ENCODE results near the gene ASTN2.

ASTN2 gene

DNA sequence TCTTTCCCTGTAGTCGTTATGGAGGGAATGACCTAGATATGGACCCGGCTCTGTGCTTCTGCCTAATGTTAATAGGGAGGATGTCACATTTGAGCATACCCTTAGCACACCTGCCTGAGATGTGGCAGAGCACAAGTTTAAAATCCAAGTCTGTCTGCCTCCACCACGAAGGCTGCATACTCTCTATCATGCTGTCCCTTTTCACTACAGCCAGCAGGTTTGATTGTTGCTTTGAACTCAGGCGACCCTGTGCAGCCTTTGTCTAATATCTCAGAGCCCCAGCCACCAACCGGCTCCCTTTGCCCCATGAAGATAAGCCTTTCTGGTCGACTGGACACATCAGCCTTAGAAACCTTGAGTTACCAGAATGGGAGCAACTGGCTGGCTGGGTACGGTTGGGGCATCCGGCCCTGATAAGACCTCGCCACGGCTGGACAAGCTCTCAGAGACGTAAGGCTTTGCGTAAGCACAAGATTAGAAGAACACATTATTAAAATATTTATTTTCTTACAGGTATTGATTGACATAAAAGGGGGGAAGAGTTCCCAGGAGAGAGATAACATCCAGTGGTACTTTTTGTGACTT lies 949.8 kb downstream of the ASTN2 start:
- TF ChIP-seq FOXP2 (optimal IDR thresholded peaks at IDR 0.05; ENCODE audit: borderline replicate concordance, extremely low read depth, extremely low read length, insufficient read depth), result no peak
- TF ChIP-seq POLR2AphosphoS5 (IDR thresholded peaks at IDR 0.05; ENCODE audit: low read depth, low read length), result no peak
- no peak for TF ChIP-seq SIN3A (IDR thresholded peaks at IDR 0.05; ENCODE audit: borderline replicate concordance, insufficient read depth, low read length)
- TF ChIP-seq, protein P1, sequence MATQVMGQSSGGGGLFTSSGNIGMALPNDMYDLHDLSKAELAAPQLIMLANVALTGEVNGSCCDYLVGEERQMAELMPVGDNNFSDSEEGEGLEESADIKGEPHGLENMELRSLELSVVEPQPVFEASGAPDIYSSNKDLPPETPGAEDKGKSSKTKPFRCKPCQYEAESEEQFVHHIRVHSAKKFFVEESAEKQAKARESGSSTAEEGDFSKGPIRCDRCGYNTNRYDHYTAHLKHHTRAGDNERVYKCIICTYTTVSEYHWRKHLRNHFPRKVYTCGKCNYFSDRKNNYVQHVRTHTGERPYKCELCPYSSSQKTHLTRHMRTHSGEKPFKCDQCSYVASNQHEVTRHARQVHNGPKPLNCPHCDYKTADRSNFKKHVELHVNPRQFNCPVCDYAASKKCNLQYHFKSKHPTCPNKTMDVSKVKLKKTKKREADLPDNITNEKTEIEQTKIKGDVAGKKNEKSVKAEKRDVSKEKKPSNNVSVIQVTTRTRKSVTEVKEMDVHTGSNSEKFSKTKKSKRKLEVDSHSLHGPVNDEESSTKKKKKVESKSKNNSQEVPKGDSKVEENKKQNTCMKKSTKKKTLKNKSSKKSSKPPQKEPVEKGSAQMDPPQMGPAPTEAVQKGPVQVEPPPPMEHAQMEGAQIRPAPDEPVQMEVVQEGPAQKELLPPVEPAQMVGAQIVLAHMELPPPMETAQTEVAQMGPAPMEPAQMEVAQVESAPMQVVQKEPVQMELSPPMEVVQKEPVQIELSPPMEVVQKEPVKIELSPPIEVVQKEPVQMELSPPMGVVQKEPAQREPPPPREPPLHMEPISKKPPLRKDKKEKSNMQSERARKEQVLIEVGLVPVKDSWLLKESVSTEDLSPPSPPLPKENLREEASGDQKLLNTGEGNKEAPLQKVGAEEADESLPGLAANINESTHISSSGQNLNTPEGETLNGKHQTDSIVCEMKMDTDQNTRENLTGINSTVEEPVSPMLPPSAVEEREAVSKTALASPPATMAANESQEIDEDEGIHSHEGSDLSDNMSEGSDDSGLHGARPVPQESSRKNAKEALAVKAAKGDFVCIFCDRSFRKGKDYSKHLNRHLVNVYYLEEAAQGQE (IDR thresholded peaks at IDR 0.05; ENCODE audit: insufficient read depth in 1 of 2, low read depth in 2 of 2, low read length in 2 of 2), result no peak
- no peak for TF ChIP-seq TAF1 (IDR thresholded peaks at IDR 0.05; ENCODE audit: borderline replicate concordance, insufficient read depth, low read length)

DNA sequence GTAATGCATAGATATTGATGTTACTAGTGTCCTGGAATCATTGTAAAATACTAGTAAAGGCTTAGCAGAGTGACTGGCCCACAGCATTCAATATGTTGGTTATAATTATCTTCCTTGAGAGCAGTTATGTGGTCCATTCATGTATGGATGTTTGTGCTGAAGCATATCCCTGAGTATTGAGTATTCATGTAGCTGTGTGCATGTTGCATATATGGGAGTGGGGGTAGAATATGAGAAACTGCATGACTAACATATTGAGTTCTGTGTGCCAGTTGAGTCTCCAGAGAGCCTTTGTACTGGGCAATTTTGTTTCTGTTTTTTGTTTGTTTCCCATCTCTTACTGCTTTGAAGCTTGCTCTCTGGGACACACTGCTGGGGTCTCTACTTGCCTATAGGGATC lies 950.4 kb downstream of the ASTN2 start:
- no peak for TF ChIP-seq FOXP2 (optimal IDR thresholded peaks at IDR 0.05; ENCODE audit: borderline replicate concordance, extremely low read depth, extremely low read length, insufficient read depth)
- no peak for TF ChIP-seq TAF1 (IDR thresholded peaks at IDR 0.05; ENCODE audit: borderline replicate concordance, insufficient read depth, low read length)
- TF ChIP-seq POLR2AphosphoS5 (IDR thresholded peaks at IDR 0.05; ENCODE audit: low read depth, low read length), result no peak
- TF ChIP-seq, protein P1 (IDR thresholded peaks at IDR 0.05; ENCODE audit: insufficient read depth in 1 of 2, low read depth in 2 of 2, low read length in 2 of 2), result no peak
- TF ChIP-seq SIN3A (IDR thresholded peaks at IDR 0.05; ENCODE audit: borderline replicate concordance, insufficient read depth, low read length), result no peak

DNA sequence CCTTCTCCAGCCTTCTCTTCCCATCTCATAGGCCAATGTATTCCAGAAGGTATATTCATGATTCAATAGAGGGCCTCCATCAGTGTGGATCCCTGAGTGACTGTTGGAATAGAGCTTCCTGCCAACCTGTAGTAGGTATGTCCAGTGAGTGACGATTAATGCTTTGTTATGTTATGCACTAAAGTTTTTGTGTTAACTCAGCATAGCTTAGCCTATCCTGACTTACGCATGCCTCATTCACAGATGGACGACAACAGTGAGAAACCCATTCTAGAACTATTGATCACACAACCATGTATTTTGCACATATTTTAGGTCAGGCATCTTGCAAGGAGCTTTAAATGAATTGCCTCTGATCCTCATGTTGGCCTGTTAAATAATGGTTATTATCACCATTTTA lies 953.2 kb downstream of the ASTN2 start:
- no peak for TF ChIP-seq FOXP2 (optimal IDR thresholded peaks at IDR 0.05; ENCODE audit: borderline replicate concordance, extremely low read depth, extremely low read length, insufficient read depth)
- TF ChIP-seq POLR2AphosphoS5 (IDR thresholded peaks at IDR 0.05; ENCODE audit: low read depth, low read length), result no peak
- TF ChIP-seq TAF1 (IDR thresholded peaks at IDR 0.05; ENCODE audit: borderline replicate concordance, insufficient read depth, low read length), result no peak

DNA sequence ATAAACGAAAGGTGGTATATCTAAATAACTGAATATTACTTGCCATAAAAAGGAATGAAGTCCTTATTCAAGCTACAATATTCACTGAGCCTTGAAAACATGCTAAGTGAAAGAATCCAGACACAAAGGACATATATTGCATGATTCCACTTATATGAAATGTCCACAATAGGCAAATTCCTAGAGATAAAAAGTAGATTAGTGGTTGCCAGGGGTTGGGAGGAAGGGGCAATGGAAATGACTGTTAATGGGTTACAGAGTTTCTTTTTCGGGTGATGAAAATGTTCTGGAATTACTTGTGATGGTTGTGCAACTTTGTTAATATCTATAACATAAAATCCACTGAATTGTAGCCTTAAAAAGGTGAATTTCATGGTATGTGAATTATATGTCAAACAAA lies 954.8 kb downstream of the ASTN2 start:
- no peak for TF ChIP-seq FOXP2 (optimal IDR thresholded peaks at IDR 0.05; ENCODE audit: borderline replicate concordance, extremely low read depth, extremely low read length, insufficient read depth)
- no peak for TF ChIP-seq TAF1 (IDR thresholded peaks at IDR 0.05; ENCODE audit: borderline replicate concordance, insufficient read depth, low read length)
- TF ChIP-seq POLR2AphosphoS5 (IDR thresholded peaks at IDR 0.05; ENCODE audit: low read depth, low read length), result no peak
- no peak for TF ChIP-seq SIN3A (IDR thresholded peaks at IDR 0.05; ENCODE audit: borderline replicate concordance, insufficient read depth, low read length)
- TF ChIP-seq, protein P1 (IDR thresholded peaks at IDR 0.05; ENCODE audit: insufficient read depth in 1 of 2, low read depth in 2 of 2, low read length in 2 of 2), result no peak

DNA sequence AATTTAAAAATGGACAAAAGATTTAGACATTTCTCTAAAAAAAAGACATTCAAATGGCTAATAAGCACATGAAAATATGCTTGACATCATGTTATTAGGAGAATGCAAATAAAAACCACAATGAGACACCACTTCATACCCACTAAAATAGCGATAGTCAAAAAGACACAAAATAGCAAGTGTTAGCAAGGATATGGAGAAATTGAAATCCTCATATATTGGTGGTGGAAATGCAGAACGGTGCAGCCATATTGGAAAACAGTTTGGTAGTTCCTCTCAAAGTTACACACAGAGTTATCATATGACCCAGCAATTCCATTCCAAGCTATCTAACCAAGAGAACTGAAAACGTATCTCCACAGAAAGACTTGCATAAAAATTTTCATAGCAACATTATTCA lies 955.3 kb downstream of the ASTN2 start:
- TF ChIP-seq SIN3A (IDR thresholded peaks at IDR 0.05; ENCODE audit: borderline replicate concordance, insufficient read depth, low read length) (no peak), FOXP2 (optimal IDR thresholded peaks at IDR 0.05; ENCODE audit: borderline replicate concordance, extremely low read depth, extremely low read length, insufficient read depth) (no peak), POLR2AphosphoS5 (IDR thresholded peaks at IDR 0.05; ENCODE audit: low read depth, low read length) (no peak), TAF1 (IDR thresholded peaks at IDR 0.05; ENCODE audit: borderline replicate concordance, insufficient read depth, low read length) (no peak)
- TF ChIP-seq, protein P1 (IDR thresholded peaks at IDR 0.05; ENCODE audit: insufficient read depth in 1 of 2, low read depth in 2 of 2, low read length in 2 of 2), result no peak

All from PFSK-1 (cell line).